HCT116 (cell line): ENCODE measurements around the gene GLCE. TPM values are rescaled to one million over a fixed set of nuclear protein-coding genes. Genes with fewer than 3 reads are reported as not detected.

Experiments
- ATAC-seq: fragments of 200-7000 bp; cut with Tn5 transposase; 2 replicates; pipeline ENCODE4 v1.9.1; 2020; ENCODE audit warnings: mild to moderate bottlenecking, moderate library complexity
- BruUV-seq: library from RNA; stranded (reverse); fragments of 400-500 nt; replicated peaks from 2 replicates; lab custom pipeline; 2021; lab: Mats Ljungman, UMichigan
- CTCF ChIA-PET: fragments of 300-600 bp; sonication (Branson Sonifier 250); formaldehyde crosslinking; loops from one replicate; lab custom pipeline; 2021; ENCODE audit warnings: antibody characterized with exemption; lab: Charles Lee
- POLR2A ChIA-PET: fragments of 300-600, 350-600 bp; sonication (Branson Sonifier 250); formaldehyde crosslinking; loops from one replicate; lab custom pipeline; 2021; ENCODE audit warnings: antibody characterized with exemption; lab: Charles Lee
- RAD21 ChIA-PET, 2 experiments: fragments of 300-600 bp; sonication (Branson Sonifier 250); formaldehyde crosslinking; loops; one replicate each; lab custom pipeline; 2023; ENCODE audit warnings: low total read pairs in 2 of 2; ENCODE audit not compliant: uncharacterized antibody in 2 of 2, unreplicated experiment in 2 of 2, low non-redundant PET in 1 of 2; lab: Charles Lee
- DNase-seq: peaks from one replicate; pipeline ENCODE4 v3.0.0-alpha.2; 2010; ENCODE audit warnings: low read depth, low spot score
- H2AFZ ChIP-seq: fragments of 200-600 bp; shearing (Covaris generic), sonication (generic); 2 replicates; pipeline ENCODE4 v1.6.1; 2017; ENCODE audit warnings: low read depth, mixed run types, mixed read lengths, antibody characterized with exemption, low read length; ENCODE audit not compliant: poor library complexity, severe bottlenecking
- H3K27ac ChIP-seq: 2 replicates; pipeline ENCODE4 v1.5.1; 2012; ENCODE audit warnings: low read depth, low read length
- H3K27me3 ChIP-seq: fragments of 200-600 bp; sonication (generic); 2 replicates; pipeline ENCODE4 v1.6.1; 2016; ENCODE audit warnings: mixed run types, low read length, mixed read lengths; ENCODE audit not compliant: insufficient read depth
- H3K36me3 ChIP-seq, 2 experiments: fragments of 200-500 bp in 1 of 2; fragments of 200-600 bp in 1 of 2; sonication (Bioruptor generic) in 1 of 2; sonication (generic) in 1 of 2; 2 replicates each; pipeline versions ENCODE4 v1.5.1 to v1.6.1; 2014 to 2016; ENCODE audit warnings: low read length in 2 of 2, inconsistent platforms in 1 of 2, mixed read lengths in 1 of 2, mixed run types in 1 of 2; ENCODE audit not compliant: insufficient read depth in 2 of 2, control insufficient read depth in 1 of 2
- H3K4me1 ChIP-seq, 2 experiments: fragments of 200-600 bp in 1 of 2; sonication (generic) in 1 of 2; 2 replicates each; pipeline versions ENCODE4 v1.5.1 to v1.6.1; 2012 to 2017; ENCODE audit warnings: low read length in 2 of 2, inconsistent platforms in 1 of 2, mild to moderate bottlenecking in 1 of 2, mixed read lengths in 1 of 2, mixed run types in 1 of 2, moderate library complexity in 1 of 2; ENCODE audit not compliant: insufficient read depth in 2 of 2, control insufficient read depth in 1 of 2
- H3K4me2 ChIP-seq: fragments of 200-600 bp; sonication (generic); 2 replicates; pipeline ENCODE4 v1.6.1; 2017; ENCODE audit warnings: mixed run types, low read length, mixed read lengths
- H3K4me3 ChIP-seq, 2 experiments: fragments of 200-600 bp in 1 of 2; sonication (generic) in 1 of 2; replicated peaks in 1 of 2; 2 replicates each; pipeline ENCODE4 v1.5.1; 2011 to 2016; ENCODE audit warnings: low read length in 2 of 2, control low read depth in 1 of 2, low read depth in 1 of 2, mild to moderate bottlenecking in 1 of 2, mixed read lengths in 1 of 2, mixed run types in 1 of 2
- H3K79me2 ChIP-seq: fragments of 200-600 bp; sonication (generic); 2 replicates; pipeline ENCODE4 v1.6.1; 2017; ENCODE audit warnings: mild to moderate bottlenecking, mixed run types, low read length, moderate library complexity, mixed read lengths; ENCODE audit not compliant: insufficient read depth
- H3K9ac ChIP-seq: fragments of 200-600 bp; sonication (generic); 2 replicates; pipeline ENCODE4 v1.6.1; 2016; ENCODE audit warnings: low read length, mixed read lengths
- H3K9me2 ChIP-seq: fragments of 200-600 bp; sonication (generic), shearing (Covaris generic); 2 replicates; pipeline ENCODE4 v1.6.1; 2017; ENCODE audit warnings: mixed run types, mild to moderate bottlenecking, moderate library complexity; ENCODE audit not compliant: insufficient read depth
- H3K9me3 ChIP-seq, 2 experiments: fragments of 200-500 bp in 1 of 2; fragments of 200-600 bp in 1 of 2; sonication (Bioruptor generic) in 1 of 2; sonication (generic) in 1 of 2; 2 replicates each; pipeline ENCODE4 v1.6.1; 2014 to 2017; ENCODE audit warnings: low read length in 2 of 2, mixed read lengths in 2 of 2, inconsistent platforms in 1 of 2, low read depth in 1 of 2, mild to moderate bottlenecking in 1 of 2, mixed run types in 1 of 2, moderate library complexity in 1 of 2; ENCODE audit not compliant: control insufficient read depth in 1 of 2, insufficient read depth in 1 of 2
- H4K20me1 ChIP-seq: fragments of 200-600 bp; sonication (generic), shearing (Covaris generic); 2 replicates; pipeline ENCODE4 v1.6.1; 2017; ENCODE audit warnings: mixed run types, mild to moderate bottlenecking, moderate library complexity; ENCODE audit not compliant: insufficient read depth
- CBX3 ChIP-seq: IDR thresholded peaks from 2 replicates; pipeline ENCODE4 v1.6.1; 2012; ENCODE audit warnings: low read depth
- EGR1 ChIP-seq: IDR thresholded peaks from 2 replicates; pipeline ENCODE4 v1.6.1; 2012; ENCODE audit warnings: low read depth
- EZH2 ChIP-seq: fragments of 200-600 bp; sonication (generic); IDR thresholded peaks from 2 replicates; pipeline ENCODE4 v1.6.1; 2017; ENCODE audit warnings: antibody characterized with exemption, mixed run types
- SRF ChIP-seq: IDR thresholded peaks from 2 replicates; pipeline ENCODE4 v1.6.1; 2012; ENCODE audit warnings: low read depth
- YY1 ChIP-seq: IDR thresholded peaks from 2 replicates; pipeline ENCODE4 v1.6.1; 2011; ENCODE audit warnings: low read length, low read depth, moderate library complexity, mild to moderate bottlenecking; ENCODE audit not compliant: insufficient replicate concordance; ENCODE audit errors: extremely low read depth
- ZNF274 ChIP-seq: fragments of 200-500 bp; sonication (Bioruptor generic); IDR thresholded peaks from 2 replicates; pipeline ENCODE4 v1.6.1; 2014; ENCODE audit warnings: mild to moderate bottlenecking, low read depth, low read length, inconsistent platforms
- intact Hi-C: fragments of 100-400 bp; cut with micrococcal nuclease; formaldehyde crosslinking; loops from 2 replicates; pipeline ENCODE4 v1.10.0; 2022
- total RNA-seq: library from RNA; stranded (reverse); gene quantifications from one replicate; pipeline ENCODE4 v1.2.1, GENCODE V29; 2021; ENCODE audit not compliant: unreplicated experiment

GLCE gene
- total RNA-seq, 1 experiment from 2014 or later: 22.2 TPM

- no peaks in the 10 kb centered on the region for H3K27me3 ChIP-seq
- intact Hi-C loops: loop anchor here (5.0 kb wide), 1 partner anchor 96 kb away; no protein-coding TSS in a partner anchor
- ATAC-seq: no peak
- no peaks in the 10 kb centered on the region for H3K9me3 ChIP-seq
- no peak overlapping the region for H2AFZ ChIP-seq
- H3K4me1 ChIP-seq: peaks cover 17 to 29% of the 10 kb centered on the region in 2 experiments; a peak in 3 of 4 replicates
- H3K79me2 ChIP-seq: 0 out of 2 replicates have a peak, but pooled peaks cover 4% of the 10 kb centered on the region
- BruUV-seq: no TSS peak
- no peak for TF ChIP-seq SRF
- TF ChIP-seq ZNF274: no peak
- TF ChIP-seq CBX3: no peak
- no peaks in the 10 kb centered on the region for H3K9me2 ChIP-seq
- POLR2A ChIA-PET: no interaction called here
- RAD21 ChIA-PET: no interaction called here
- no peaks in the 10 kb centered on the region for H4K20me1 ChIP-seq
- CTCF ChIA-PET: no interaction called here
- no peak overlapping the region for H3K9ac ChIP-seq
- no peak overlapping the region for H3K4me2 ChIP-seq
- no peaks in the 10 kb centered on the region for H3K36me3 ChIP-seq
- no peak for DNase-seq
- no peak overlapping the region for H3K27ac ChIP-seq
- no peak overlapping the region for H3K4me3 ChIP-seq
Observed at GRCh38 chr15:69296606-69297005, 136.2 kb downstream of the GLCE start.

GRCh38 chr15:69297642-69298353 is 137.4 kb downstream of the GLCE start:
- Histone ChIP-seq H2AFZ (no peak overlapping the region), H3K4me1 (peaks cover 17 to 29% of the 10 kb centered on the region in 2 experiments; a peak in 3 of 4 replicates), H3K36me3 (no peaks in the 10 kb centered on the region), H3K4me3 (no peak overlapping the region), H3K4me2 (peak overlapping the region; percentile 92), H3K27ac (no peak overlapping the region; the same call in 1 of the 2 replicates), H3K9me3 (no peaks in the 10 kb centered on the region), H3K27me3 (no peaks in the 10 kb centered on the region), H3K9ac (peak overlapping the region; percentile 70; the same call in 1 of the 2 replicates), H4K20me1 (no peaks in the 10 kb centered on the region), H3K79me2 (0 out of 2 replicates have a peak, but pooled peaks cover 5% of the 10 kb centered on the region), H3K9me2 (no peaks in the 10 kb centered on the region)
- RAD21 ChIA-PET: no interaction called here
- intact Hi-C loops: loop anchor here (5.0 kb wide), 1 partner anchor 95 kb away; no protein-coding TSS in a partner anchor
- POLR2A ChIA-PET: no interaction called here
- CTCF ChIA-PET: no interaction called here
- DNase-seq (no peak), ATAC-seq (no peak)
- no TSS peak for BruUV-seq
- TF ChIP-seq EZH2 (no peak), YY1 (no peak), EGR1 (no peak)
